HEK293 (cell line): ENCODE results near the gene MYOM3.
A peak's percentile ranks its signal among the peaks of the same experiment; 100 is the strongest.

ENCODE experiments used
- CTCF ChIA-PET: fragments of 350-600 bp; formaldehyde crosslinking; extraction: SDS; loops from one replicate; lab custom pipeline; 2021; ENCODE audit warnings: antibody characterized with exemption; lab: Yijun Ruan, JAX
- POLR2A ChIA-PET: fragments of 300-600 bp; formaldehyde crosslinking; extraction: SDS; loops from one replicate; lab custom pipeline; 2020; ENCODE audit warnings: antibody characterized with exemption, inconsistent platforms; lab: Yijun Ruan, JAX
- H3K27ac ChIP-seq: fragments of 200-500 bp; sonication (Bioruptor generic); 2 replicates; pipeline ENCODE4 v1.5.1; 2014; ENCODE audit warnings: low read depth, low read length, control low read depth, inconsistent platforms; ENCODE audit errors: extremely low read depth
- H3K36me3 ChIP-seq, 2 experiments: fragments of 200-500 bp in 1 of 2; sonication (Bioruptor generic) in 1 of 2; 1 replicate in 1 of 2; 2 replicates in 1 of 2; pipeline ENCODE4 v1.5.1; 2014 to 2017; ENCODE audit warnings: inconsistent platforms in 2 of 2, low read length in 2 of 2; ENCODE audit not compliant: control insufficient read depth in 2 of 2, insufficient read depth in 1 of 2
- H3K4me1 ChIP-seq: fragments of 200-500 bp; sonication (Bioruptor generic); 2 replicates; pipeline ENCODE4 v1.5.1; 2014; ENCODE audit warnings: mild to moderate bottlenecking, low read length, inconsistent platforms; ENCODE audit not compliant: control insufficient read depth, insufficient read depth
- H3K4me3 ChIP-seq: 2 replicates; pipeline ENCODE4 v1.5.1; 2011; ENCODE audit warnings: low read depth, mild to moderate bottlenecking, control low read depth, low read length, moderate library complexity
- H3K9me3 ChIP-seq: fragments of 200-500 bp; sonication (Bioruptor generic); 2 replicates; pipeline ENCODE4 v1.5.1; 2014; ENCODE audit warnings: low read depth, low read length, inconsistent platforms; ENCODE audit not compliant: control insufficient read depth, insufficient read depth
- BCL11B ChIP-seq: fragments of 450-650 bp; formaldehyde crosslinking; IDR thresholded peaks from 2 replicates; pipeline ENCODE4 v1.5.1; 2016; ENCODE audit warnings: low read depth, missing biosample characterization, missing genetic modification characterization
- EGR2 ChIP-seq: fragments of 450-650 bp; formaldehyde crosslinking; IDR thresholded peaks from 2 replicates; pipeline ENCODE4 v1.5.1; 2016; ENCODE audit warnings: low read depth, missing biosample characterization, missing genetic modification characterization
- MYNN ChIP-seq: fragments of 450-650 bp; formaldehyde crosslinking; IDR thresholded peaks from 2 replicates; pipeline ENCODE4 v1.5.1; 2016; ENCODE audit warnings: missing biosample characterization, missing genetic modification characterization, borderline replicate concordance
- OVOL3 ChIP-seq: fragments of 450-650 bp; formaldehyde crosslinking; IDR thresholded peaks from 2 replicates; pipeline ENCODE4 v1.5.1; 2016; ENCODE audit warnings: missing biosample characterization, missing genetic modification characterization
- SCRT2 ChIP-seq: fragments of 450-650 bp; formaldehyde crosslinking; IDR thresholded peaks from 2 replicates; pipeline ENCODE4 v1.5.1; 2016; ENCODE audit warnings: missing biosample characterization, missing genetic modification characterization
- ZNF26 ChIP-seq: fragments of 450-650 bp; formaldehyde crosslinking; IDR thresholded peaks from 2 replicates; pipeline ENCODE4 v1.5.1; 2016; ENCODE audit warnings: missing biosample characterization, missing genetic modification characterization
- ZNF548 ChIP-seq: fragments of 450-650 bp; formaldehyde crosslinking; IDR thresholded peaks from 2 replicates; pipeline ENCODE4 v1.5.1; 2016; ENCODE audit warnings: missing biosample characterization, missing genetic modification characterization
- ZNF555 ChIP-seq: fragments of 450-650 bp; formaldehyde crosslinking; conservative IDR thresholded peaks from 2 replicates; pipeline ENCODE4 v1.5.1; 2017; ENCODE audit warnings: missing biosample characterization, mild to moderate bottlenecking, missing genetic modification characterization, inconsistent platforms
- ZNF639 ChIP-seq: fragments of 450-650 bp; formaldehyde crosslinking; IDR thresholded peaks from 2 replicates; pipeline ENCODE4 v1.5.1; 2016; ENCODE audit warnings: missing biosample characterization, missing genetic modification characterization
- ZNF664 ChIP-seq: fragments of 450-650 bp; formaldehyde crosslinking; IDR thresholded peaks from 2 replicates; pipeline ENCODE4 v1.5.1; 2016; ENCODE audit warnings: missing biosample characterization, missing genetic modification characterization
- ZNF704 ChIP-seq: fragments of 450-650 bp; formaldehyde crosslinking; IDR thresholded peaks from 2 replicates; pipeline ENCODE4 v1.5.1; 2016; ENCODE audit warnings: missing biosample characterization, missing genetic modification characterization
- TF ChIP-seq, protein P1 (sequence below): fragments of 450-650 bp; formaldehyde crosslinking; IDR thresholded peaks from 2 replicates; pipeline ENCODE4 v1.5.1; 2016; ENCODE audit warnings: missing biosample characterization, missing genetic modification characterization
- TF ChIP-seq, protein P2 (sequence below): fragments of 450-650 bp; IDR thresholded peaks from 2 replicates; pipeline ENCODE4 v1.5.1; 2018; ENCODE audit warnings: missing biosample characterization, missing genetic modification characterization
- TF ChIP-seq, protein P3 (sequence below): fragments of 450-650 bp; formaldehyde crosslinking; IDR thresholded peaks from 2 replicates; pipeline ENCODE4 v1.5.1; 2016; ENCODE audit warnings: missing biosample characterization, missing genetic modification characterization, low read depth
- TF ChIP-seq, protein P4 (sequence below): fragments of 450-650 bp; formaldehyde crosslinking; IDR thresholded peaks from 2 replicates; pipeline ENCODE4 v1.5.1; 2017; ENCODE audit warnings: missing biosample characterization, missing genetic modification characterization

The MYOM3 gene

DNA sequence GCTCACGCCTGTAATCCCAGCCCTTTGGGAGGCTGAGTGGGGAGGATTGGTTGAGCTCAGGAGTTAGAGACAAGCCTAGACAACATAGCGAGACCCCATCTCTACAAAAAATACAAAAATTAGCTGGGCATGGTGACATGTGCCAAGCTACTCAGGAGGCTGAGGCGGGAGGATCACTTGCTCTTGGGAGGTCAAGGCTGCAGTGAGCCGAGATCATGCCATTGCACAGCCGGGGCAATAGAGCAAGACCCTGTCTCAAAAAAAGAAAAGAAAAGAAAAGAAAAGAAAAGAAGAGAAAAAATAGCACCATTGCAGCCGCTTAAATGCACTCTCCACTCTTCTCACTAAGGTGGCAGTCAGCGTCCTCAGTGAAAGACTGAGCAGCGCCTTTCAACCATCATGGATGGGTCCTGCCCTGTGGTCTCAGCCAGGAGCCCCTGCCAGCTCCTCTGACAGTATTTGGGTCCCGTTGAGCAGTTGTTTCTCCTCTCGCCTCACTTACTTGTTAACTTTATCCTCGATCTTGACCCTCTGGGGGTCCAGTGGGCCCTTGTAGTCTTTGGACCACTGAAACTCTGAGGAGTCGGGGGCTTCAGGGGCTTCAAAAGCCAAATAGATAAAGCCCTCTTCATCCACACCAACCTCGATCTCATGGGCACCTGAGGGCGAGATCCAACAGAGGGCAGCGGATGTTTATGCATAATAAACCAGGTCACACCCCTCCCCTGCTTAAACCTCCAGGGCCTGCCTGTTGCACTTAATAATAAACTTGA, 36.9 kb downstream of the MYOM3 start (continued):
- TF ChIP-seq, protein P1, sequence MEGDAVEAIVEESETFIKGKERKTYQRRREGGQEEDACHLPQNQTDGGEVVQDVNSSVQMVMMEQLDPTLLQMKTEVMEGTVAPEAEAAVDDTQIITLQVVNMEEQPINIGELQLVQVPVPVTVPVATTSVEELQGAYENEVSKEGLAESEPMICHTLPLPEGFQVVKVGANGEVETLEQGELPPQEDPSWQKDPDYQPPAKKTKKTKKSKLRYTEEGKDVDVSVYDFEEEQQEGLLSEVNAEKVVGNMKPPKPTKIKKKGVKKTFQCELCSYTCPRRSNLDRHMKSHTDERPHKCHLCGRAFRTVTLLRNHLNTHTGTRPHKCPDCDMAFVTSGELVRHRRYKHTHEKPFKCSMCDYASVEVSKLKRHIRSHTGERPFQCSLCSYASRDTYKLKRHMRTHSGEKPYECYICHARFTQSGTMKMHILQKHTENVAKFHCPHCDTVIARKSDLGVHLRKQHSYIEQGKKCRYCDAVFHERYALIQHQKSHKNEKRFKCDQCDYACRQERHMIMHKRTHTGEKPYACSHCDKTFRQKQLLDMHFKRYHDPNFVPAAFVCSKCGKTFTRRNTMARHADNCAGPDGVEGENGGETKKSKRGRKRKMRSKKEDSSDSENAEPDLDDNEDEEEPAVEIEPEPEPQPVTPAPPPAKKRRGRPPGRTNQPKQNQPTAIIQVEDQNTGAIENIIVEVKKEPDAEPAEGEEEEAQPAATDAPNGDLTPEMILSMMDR (tag by site-specific recombination) = 0 out of 2 replicates have a peak, but pooled peaks have one; percentile 14
- TF ChIP-seq, protein P2, sequence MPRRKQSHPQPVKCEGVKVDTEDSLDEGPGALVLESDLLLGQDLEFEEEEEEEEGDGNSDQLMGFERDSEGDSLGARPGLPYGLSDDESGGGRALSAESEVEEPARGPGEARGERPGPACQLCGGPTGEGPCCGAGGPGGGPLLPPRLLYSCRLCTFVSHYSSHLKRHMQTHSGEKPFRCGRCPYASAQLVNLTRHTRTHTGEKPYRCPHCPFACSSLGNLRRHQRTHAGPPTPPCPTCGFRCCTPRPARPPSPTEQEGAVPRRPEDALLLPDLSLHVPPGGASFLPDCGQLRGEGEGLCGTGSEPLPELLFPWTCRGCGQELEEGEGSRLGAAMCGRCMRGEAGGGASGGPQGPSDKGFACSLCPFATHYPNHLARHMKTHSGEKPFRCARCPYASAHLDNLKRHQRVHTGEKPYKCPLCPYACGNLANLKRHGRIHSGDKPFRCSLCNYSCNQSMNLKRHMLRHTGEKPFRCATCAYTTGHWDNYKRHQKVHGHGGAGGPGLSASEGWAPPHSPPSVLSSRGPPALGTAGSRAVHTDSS (tag by site-specific recombination) = no peak
- TF ChIP-seq MYNN (no peak), ZNF664 (tag by site-specific recombination) (no peak), ZNF555 (tag by site-specific recombination) (no peak)

GRCh38 chr1:24074196-24074595, 37.7 kb downstream of the MYOM3 start:
- Histone ChIP-seq H3K36me3 (no peaks in the 10 kb centered on the region), H3K4me1 (no peaks in the 10 kb centered on the region), H3K9me3 (no peaks in the 10 kb centered on the region), H3K4me3 (no peak overlapping the region), H3K27ac (no peak overlapping the region)
- TF ChIP-seq ZNF704 (tag by site-specific recombination) (no peak), SCRT2 (tag by site-specific recombination) (no peak), ZNF26 (tag by site-specific recombination) (no peak), BCL11B (tag by site-specific recombination) (no peak), ZNF548 (tag by site-specific recombination) (no peak), OVOL3 (tag by site-specific recombination) (no peak), EGR2 (no peak), ZNF639 (no peak)
- TF ChIP-seq, protein P3, sequence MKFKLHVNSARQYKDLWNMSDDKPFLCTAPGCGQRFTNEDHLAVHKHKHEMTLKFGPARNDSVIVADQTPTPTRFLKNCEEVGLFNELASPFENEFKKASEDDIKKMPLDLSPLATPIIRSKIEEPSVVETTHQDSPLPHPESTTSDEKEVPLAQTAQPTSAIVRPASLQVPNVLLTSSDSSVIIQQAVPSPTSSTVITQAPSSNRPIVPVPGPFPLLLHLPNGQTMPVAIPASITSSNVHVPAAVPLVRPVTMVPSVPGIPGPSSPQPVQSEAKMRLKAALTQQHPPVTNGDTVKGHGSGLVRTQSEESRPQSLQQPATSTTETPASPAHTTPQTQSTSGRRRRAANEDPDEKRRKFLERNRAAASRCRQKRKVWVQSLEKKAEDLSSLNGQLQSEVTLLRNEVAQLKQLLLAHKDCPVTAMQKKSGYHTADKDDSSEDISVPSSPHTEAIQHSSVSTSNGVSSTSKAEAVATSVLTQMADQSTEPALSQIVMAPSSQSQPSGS = no peak
- TF ChIP-seq, protein P4, sequence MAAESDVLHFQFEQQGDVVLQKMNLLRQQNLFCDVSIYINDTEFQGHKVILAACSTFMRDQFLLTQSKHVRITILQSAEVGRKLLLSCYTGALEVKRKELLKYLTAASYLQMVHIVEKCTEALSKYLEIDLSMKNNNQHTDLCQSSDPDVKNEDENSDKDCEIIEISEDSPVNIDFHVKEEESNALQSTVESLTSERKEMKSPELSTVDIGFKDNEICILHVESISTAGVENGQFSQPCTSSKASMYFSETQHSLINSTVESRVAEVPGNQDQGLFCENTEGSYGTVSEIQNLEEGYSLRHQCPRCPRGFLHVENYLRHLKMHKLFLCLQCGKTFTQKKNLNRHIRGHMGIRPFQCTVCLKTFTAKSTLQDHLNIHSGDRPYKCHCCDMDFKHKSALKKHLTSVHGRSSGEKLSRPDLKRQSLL (tag by site-specific recombination) = no peak
- ChIA-PET CTCF (interaction anchor here (0.7 to 1.3 kb wide), 4 partner anchors 76 to 128 kb away, joined by 3 to 7 read pairs (median 4); no protein-coding TSS in a partner anchor), POLR2A (no interaction called here)
